ENCODE data around the gene PLCB1.
A peak's percentile ranks its signal among the peaks of the same experiment; 100 is the strongest.

PLCB1 gene

DNA sequence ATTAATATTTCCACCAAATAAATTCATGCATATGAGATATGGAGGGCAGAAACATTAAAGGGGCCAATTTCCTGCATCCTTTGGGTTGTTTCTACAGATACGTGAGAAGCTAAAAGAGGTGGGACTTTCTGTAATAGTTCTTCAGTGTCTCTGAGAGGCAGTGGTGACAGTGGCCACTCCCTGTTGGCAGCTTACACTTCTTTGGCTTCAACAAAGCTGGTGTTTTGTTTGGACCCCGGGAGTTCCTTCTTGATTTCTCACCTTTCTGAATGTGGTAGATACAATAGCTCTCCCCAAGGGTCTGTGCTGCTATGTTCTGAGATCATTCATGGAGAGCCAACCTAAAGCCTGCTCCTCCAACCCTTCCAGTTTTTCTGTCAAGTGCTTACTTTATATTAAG is 7.8 kb downstream of the PLCB1 start:
- TF ChIP-seq, protein P1, sequence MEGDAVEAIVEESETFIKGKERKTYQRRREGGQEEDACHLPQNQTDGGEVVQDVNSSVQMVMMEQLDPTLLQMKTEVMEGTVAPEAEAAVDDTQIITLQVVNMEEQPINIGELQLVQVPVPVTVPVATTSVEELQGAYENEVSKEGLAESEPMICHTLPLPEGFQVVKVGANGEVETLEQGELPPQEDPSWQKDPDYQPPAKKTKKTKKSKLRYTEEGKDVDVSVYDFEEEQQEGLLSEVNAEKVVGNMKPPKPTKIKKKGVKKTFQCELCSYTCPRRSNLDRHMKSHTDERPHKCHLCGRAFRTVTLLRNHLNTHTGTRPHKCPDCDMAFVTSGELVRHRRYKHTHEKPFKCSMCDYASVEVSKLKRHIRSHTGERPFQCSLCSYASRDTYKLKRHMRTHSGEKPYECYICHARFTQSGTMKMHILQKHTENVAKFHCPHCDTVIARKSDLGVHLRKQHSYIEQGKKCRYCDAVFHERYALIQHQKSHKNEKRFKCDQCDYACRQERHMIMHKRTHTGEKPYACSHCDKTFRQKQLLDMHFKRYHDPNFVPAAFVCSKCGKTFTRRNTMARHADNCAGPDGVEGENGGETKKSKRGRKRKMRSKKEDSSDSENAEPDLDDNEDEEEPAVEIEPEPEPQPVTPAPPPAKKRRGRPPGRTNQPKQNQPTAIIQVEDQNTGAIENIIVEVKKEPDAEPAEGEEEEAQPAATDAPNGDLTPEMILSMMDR (IDR thresholded peaks at IDR 0.05; ENCODE audit: low read length, missing control alignments): no peak
- no peak overlapping the region for H3K4me3 ChIP-seq (replicated peaks; ENCODE audit: low read depth, low read length)
- no peak for DNase-seq (ENCODE audit: low read depth)

DNA sequence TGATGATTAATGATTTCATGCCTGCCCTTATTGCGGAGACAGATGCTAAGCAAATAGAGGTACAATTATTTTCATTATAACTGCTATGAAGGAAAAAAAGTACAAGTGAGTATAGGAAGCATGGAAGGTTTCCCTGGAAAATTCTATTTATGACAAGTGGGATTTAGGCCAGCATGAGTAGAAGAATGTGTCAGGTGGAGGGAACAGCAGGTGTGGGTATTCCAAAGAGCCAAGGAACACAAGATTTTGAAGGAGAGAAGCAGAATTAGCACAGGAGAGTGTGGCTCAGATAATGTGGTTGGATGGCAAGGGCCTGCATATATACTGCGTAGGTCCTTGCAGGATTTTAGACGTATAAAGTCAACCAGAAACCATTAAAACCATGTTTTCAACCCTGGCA is 11.4 kb downstream of the PLCB1 start:
- no peak for DNase-seq (ENCODE audit: low read depth)
- no peak overlapping the region for H3K4me3 ChIP-seq (replicated peaks; ENCODE audit: low read depth, low read length)
- TF ChIP-seq, protein P1 (IDR thresholded peaks at IDR 0.05; ENCODE audit: low read length, missing control alignments): no peak

DNA sequence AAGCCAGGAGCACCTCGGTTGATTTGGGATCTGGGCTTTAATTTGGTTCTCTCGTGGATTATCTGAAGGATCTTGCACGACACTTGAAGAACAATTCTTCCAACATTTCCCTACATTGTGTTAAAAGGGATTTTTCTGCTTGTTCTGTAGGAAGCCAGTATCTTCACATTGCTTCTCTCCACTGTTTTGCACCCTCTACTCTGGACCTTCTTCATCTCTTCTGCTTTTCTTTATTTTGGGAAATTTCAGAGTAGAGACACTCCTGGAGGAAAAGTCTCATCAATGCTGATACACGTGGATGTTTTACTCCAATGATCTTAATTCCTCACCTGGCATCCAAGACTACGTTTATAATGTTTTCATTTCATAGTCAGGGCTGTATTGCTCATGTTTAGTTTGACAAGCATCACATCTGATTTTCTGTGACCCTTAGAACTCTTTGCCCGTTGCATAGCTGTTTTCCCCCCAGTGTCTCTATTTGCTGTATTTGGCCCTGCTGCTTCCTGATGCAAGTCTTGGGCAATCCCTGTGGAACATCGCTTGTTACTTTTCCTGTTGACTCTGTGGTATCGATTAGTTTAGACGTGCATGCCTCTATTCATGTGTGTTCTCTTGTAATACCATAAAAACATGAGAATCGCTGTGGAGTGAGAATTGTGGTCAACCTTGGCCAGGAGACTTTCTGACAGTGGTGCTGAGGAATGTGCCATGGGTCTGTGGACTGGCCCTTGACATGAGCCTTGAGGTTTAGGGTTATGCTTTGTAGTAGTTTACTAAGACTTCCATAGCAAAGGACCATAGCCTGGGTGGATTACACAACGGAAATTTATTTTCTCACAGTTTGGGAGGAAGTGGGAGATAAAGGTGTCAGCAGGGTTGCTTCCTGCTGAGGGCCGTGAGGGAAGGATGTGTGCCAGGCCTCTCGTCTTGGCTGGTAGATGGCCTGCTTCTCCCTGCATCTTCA is 12.5 kb downstream of the PLCB1 start:
- DNase-seq (ENCODE audit: low read depth): peak; percentile 84
- TF ChIP-seq, protein P1 (IDR thresholded peaks at IDR 0.05; ENCODE audit: low read length, missing control alignments): no peak

DNA sequence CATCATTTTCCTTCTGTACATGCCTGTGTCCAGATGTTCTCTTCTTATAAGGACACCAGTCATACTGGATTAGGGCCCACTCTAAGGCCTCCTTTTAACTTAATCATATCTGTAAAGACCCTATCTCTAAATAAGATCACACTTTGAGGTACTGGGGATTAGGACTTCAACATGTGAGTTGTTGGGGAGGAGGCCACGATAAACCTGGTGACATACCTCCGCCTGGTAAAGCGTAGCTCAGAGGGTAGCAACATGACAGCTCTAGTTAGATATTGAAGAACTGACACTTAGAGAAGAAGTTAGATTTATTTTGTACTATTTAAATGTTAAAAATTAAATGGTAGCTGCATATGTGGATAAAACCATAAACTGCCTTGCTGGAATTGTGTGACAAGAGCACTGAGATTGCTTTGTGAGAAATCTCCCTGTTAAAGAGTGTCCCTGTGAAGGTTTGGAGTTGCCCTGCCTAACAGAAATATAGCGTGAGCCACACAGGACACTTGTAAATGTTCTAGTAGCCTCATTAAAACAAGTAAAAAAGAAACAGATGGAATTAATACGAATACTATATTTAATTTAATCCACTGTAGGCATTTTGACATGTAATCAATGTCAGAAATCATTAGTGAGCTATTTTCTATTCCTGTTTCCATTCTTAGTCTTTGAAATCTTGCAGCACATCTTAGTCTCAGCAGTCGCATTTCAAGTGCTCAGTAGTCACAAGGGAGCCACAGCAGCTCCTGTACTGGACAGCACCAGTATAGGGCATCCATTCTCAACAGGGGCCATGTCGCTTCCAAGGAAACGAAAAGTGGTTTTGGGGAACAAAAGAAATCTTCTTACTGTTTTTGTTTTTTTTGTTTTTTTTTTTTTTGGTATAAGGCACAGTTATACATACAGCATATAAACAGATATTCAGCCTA is 13.4 kb downstream of the PLCB1 start:
- no peak overlapping the region for H3K4me3 ChIP-seq (replicated peaks; ENCODE audit: low read depth, low read length)
- DNase-seq (ENCODE audit: low read depth): no peak

More for the DNA sequence above, 12.5 kb downstream of the PLCB1 start:
- H3K4me3 ChIP-seq (replicated peaks; ENCODE audit: low read depth, low read length): no peak overlapping the region

DNA sequence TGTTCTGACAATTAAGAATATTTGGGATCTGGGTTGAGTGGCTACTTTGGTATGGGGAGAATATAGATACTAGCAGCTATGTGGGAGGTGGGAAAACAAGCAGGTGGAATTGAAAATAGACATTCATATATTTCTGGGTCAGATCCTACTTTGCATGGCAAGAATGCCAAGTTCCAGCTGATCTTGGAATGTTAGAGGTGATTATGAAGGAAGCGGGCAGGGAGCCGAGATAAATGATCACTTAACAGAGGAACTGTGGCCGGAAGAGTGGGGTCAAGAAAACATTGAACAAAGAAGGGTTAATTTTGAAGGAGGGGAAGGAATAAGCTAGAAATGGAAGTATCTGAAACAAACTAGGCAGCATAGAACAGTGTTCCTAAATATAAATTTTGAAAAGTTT is 15.4 kb downstream of the PLCB1 start:
- H3K4me3 ChIP-seq (replicated peaks; ENCODE audit: low read depth, low read length): no peak overlapping the region
- no peak for DNase-seq (ENCODE audit: low read depth)
- TF ChIP-seq, protein P1 (IDR thresholded peaks at IDR 0.05; ENCODE audit: low read length, missing control alignments): no peak

More for the DNA sequence above, 13.4 kb downstream of the PLCB1 start:
- TF ChIP-seq, protein P1 (IDR thresholded peaks at IDR 0.05; ENCODE audit: low read length, missing control alignments): no peak

DNA sequence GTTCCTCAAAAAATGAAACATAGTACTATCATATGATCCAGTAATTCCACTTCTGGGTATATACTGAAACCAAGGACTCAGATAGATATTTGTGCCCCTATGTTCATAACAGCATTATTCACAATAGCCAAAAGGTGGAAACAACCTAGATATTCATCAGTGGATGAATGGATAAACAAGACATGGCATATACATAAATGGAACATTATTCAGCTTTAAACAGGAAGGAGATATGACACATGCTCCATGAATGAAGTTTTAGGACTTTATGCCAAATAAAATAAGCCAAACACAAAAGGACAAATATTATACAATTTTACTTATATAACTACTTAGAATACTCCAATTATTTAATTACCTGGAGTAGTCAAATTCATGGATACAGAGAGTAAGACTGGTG is 16.4 kb downstream of the PLCB1 start:
- no peak overlapping the region for H3K4me3 ChIP-seq (replicated peaks; ENCODE audit: low read depth, low read length)
- no peak for DNase-seq (ENCODE audit: low read depth)
- TF ChIP-seq, protein P1 (IDR thresholded peaks at IDR 0.05; ENCODE audit: low read length, missing control alignments): no peak

All from fibroblast of pulmonary artery (primary cell).